ENCODE measurements around the gene KREMEN1.

GRCh38 chr22:29149841-29150555 lies 77.2 kb downstream of the KREMEN1 start:
- TF ChIP-seq CTCF (conservative IDR thresholded peaks at IDR 0.05; ENCODE audit: low read depth, low read length) = no peak
- TF ChIP-seq EZH2 (IDR thresholded peaks at IDR 0.05; ENCODE audit: low read length, unreplicated experiment) = no peak
- no peak for TF ChIP-seq EZH2phosphoT487 (IDR thresholded peaks at IDR 0.05; ENCODE audit: borderline replicate concordance, low read length)

All from PC-3 (cell line).